Measurements from ENCODE around the gene CHCHD10. TPM values are rescaled to one million over a fixed set of nuclear protein-coding genes. Genes with fewer than 3 reads are reported as not detected.

The CHCHD10 gene
- total and polyA plus RNA-seq, 2 of the 13 experiments (the other 11 are each of a cell fraction or from before 2014, with no cell fraction given), result 37.0 to 62.8 TPM

GRCh38 chr22:23767673-23768548 is at the start of gene CHCHD10 (continued):
- TF ChIP-seq ZUFSP (CRISPR knock-in tag; IDR thresholded peaks at IDR 0.05; ENCODE audit: borderline replicate concordance), result no peak
- peak; percentile 95 for TF ChIP-seq ZNF687 (CRISPR knock-in tag; IDR thresholded peaks at IDR 0.05)
- TF ChIP-seq MYNN (CRISPR knock-in tag; IDR thresholded peaks at IDR 0.05; ENCODE audit: low read depth), result 0 out of 2 replicates have a peak, but pooled peaks have one; percentile 12
- TF ChIP-seq ZKSCAN1 (IDR thresholded peaks at IDR 0.05; ENCODE audit: low read length), result no peak
- no peak for TF ChIP-seq HOXA9 (CRISPR knock-in tag; IDR thresholded peaks at IDR 0.05; ENCODE audit: borderline replicate concordance)
- peak; percentile 68 for TF ChIP-seq TBX2 (CRISPR knock-in tag; IDR thresholded peaks at IDR 0.05; ENCODE audit: borderline replicate concordance)
- TF ChIP-seq ZNF839 (CRISPR knock-in tag; IDR thresholded peaks at IDR 0.05; ENCODE audit: borderline replicate concordance), result no peak; the same call in 1 of the 2 replicates
- TF ChIP-seq NFRKB (IDR thresholded peaks at IDR 0.05), result no peak
- peak; percentile 57; the same call in 1 of the 2 replicates for TF ChIP-seq ARID2 (CRISPR knock-in tag; IDR thresholded peaks at IDR 0.05; ENCODE audit: borderline replicate concordance)
- peak; percentile 56; the same call in 1 of the 2 replicates for TF ChIP-seq SMAD3 (CRISPR knock-in tag; IDR thresholded peaks at IDR 0.05)
- TF ChIP-seq ZNF615 (CRISPR knock-in tag; IDR thresholded peaks at IDR 0.05; ENCODE audit: borderline replicate concordance), result no peak
- TF ChIP-seq MBNL3 (CRISPR knock-in tag; conservative IDR thresholded peaks at IDR 0.05), result no peak
- TF ChIP-seq RNF219 (CRISPR knock-in tag; IDR thresholded peaks at IDR 0.05), result no peak
- TF ChIP-seq ZNF563 (CRISPR knock-in tag; IDR thresholded peaks at IDR 0.05), result peak; percentile 13; the same call in 1 of the 2 replicates
- 0 out of 2 replicates have a peak, but pooled peaks have one; percentile 29 for TF ChIP-seq ZMYM2 (CRISPR knock-in tag; IDR thresholded peaks at IDR 0.05)
- peak; percentile 43; the same call in 1 of the 2 replicates for TF ChIP-seq FOXP4 (CRISPR knock-in tag; IDR thresholded peaks at IDR 0.05)
- TF ChIP-seq TSC22D2 (CRISPR knock-in tag; IDR thresholded peaks at IDR 0.05; ENCODE audit: borderline replicate concordance), result peak; percentile 66; the same call in 1 of the 2 replicates
- TF ChIP-seq ZNF879 (CRISPR knock-in tag; IDR thresholded peaks at IDR 0.05), result no peak
